Nephron (organoid): Measurements from ENCODE around the gene SMIM24.

ENCODE experiments used
- H3K27ac Mint-ChIP-seq, 3 experiments: 2 replicates each; pipeline ENCODE4 v1.8.0; 2020; ENCODE audit warnings: mixed read lengths in 3 of 3, mild to moderate bottlenecking in 2 of 3, moderate library complexity in 1 of 3
- H3K27me3 Mint-ChIP-seq: 2 replicates; pipeline ENCODE4 v1.8.0; 2021; ENCODE audit warnings: low read depth, mild to moderate bottlenecking, moderate library complexity, mixed read lengths
- H3K36me3 Mint-ChIP-seq: 2 replicates; pipeline ENCODE4 v1.8.0; 2020; ENCODE audit warnings: low read depth, mixed read lengths
- H3K4me1 Mint-ChIP-seq: 2 replicates; pipeline ENCODE4 v1.8.0; 2020; ENCODE audit warnings: mixed read lengths
- H3K4me3 Mint-ChIP-seq, 3 experiments: 2 replicates each; pipeline ENCODE4 v1.8.0; 2020; ENCODE audit warnings: mild to moderate bottlenecking in 3 of 3, mixed read lengths in 3 of 3, moderate library complexity in 2 of 3
- H3K9me3 Mint-ChIP-seq: 2 replicates; pipeline ENCODE4 v1.8.0; 2020; ENCODE audit warnings: mixed read lengths
- CTCF ChIP-seq, 3 experiments: fragments of 200-600 bp; sonication (generic); IDR thresholded peaks; one replicate each; pipeline ENCODE4 v1.5.0; 2021; ENCODE audit warnings: antibody characterized with exemption in 3 of 3; ENCODE audit not compliant: unreplicated experiment in 3 of 3

Gene SMIM24

GRCh38 chr19:3494051-3494450 lies 13.7 kb upstream of the SMIM24 start:
- Mint-ChIP-seq H3K27me3 (peaks cover 3% of the 10 kb centered on the region), H3K4me3 (no peak overlapping the region), H3K27ac (no peak overlapping the region), H3K4me1 (peaks cover 7% of the 10 kb centered on the region), H3K36me3 (peaks cover 37% of the 10 kb centered on the region), H3K9me3 (no peaks in the 10 kb centered on the region)
- TF ChIP-seq CTCF (IDR thresholded peaks at IDR 0.05; ENCODE audit: unreplicated experiment in 3 of 3) = no peak

- H3K27me3 Mint-ChIP-seq = peaks cover 3% of the 10 kb centered on the region
- H3K4me1 Mint-ChIP-seq = peaks cover 5% of the 10 kb centered on the region
Measured at GRCh38 chr19:3493651-3494050, 13.3 kb upstream of the SMIM24 start.

GRCh38 chr19:3492919-3493318 lies 12.6 kb upstream of the SMIM24 start:
- peaks cover 2% of the 10 kb centered on the region for H3K4me1 Mint-ChIP-seq
- no peak overlapping the region for H3K27ac Mint-ChIP-seq
- no peaks in the 10 kb centered on the region for H3K9me3 Mint-ChIP-seq
- H3K36me3 Mint-ChIP-seq = peaks cover 33% of the 10 kb centered on the region
- H3K27me3 Mint-ChIP-seq = peaks cover 2% of the 10 kb centered on the region
- TF ChIP-seq CTCF (IDR thresholded peaks at IDR 0.05; ENCODE audit: unreplicated experiment in 3 of 3) = no peak
- no peak overlapping the region for H3K4me3 Mint-ChIP-seq

More at GRCh38 chr19:3493651-3494050, 13.3 kb upstream of the SMIM24 start:
- Mint-ChIP-seq H3K27ac (no peak overlapping the region), H3K9me3 (no peaks in the 10 kb centered on the region), H3K36me3 (peaks cover 35% of the 10 kb centered on the region), H3K4me3 (no peak overlapping the region)
- no peak for TF ChIP-seq CTCF (IDR thresholded peaks at IDR 0.05; ENCODE audit: unreplicated experiment in 3 of 3)

- no peak overlapping the region for H3K4me3 Mint-ChIP-seq
- TF ChIP-seq CTCF (IDR thresholded peaks at IDR 0.05; ENCODE audit: unreplicated experiment in 3 of 3) = no peak
- H3K4me1 Mint-ChIP-seq = no peaks in the 10 kb centered on the region
- H3K9me3 Mint-ChIP-seq = no peaks in the 10 kb centered on the region
- peaks cover 30% of the 10 kb centered on the region for H3K36me3 Mint-ChIP-seq
- peaks cover 3% of the 10 kb centered on the region for H3K27me3 Mint-ChIP-seq
- no peak overlapping the region for H3K27ac Mint-ChIP-seq
Measured at GRCh38 chr19:3492131-3492839, 12.0 kb upstream of the SMIM24 start.

- no peaks in the 10 kb centered on the region for H3K4me1 Mint-ChIP-seq
- no peak for TF ChIP-seq CTCF (IDR thresholded peaks at IDR 0.05; ENCODE audit: unreplicated experiment in 3 of 3)
- peaks cover 3% of the 10 kb centered on the region for H3K27me3 Mint-ChIP-seq
- H3K36me3 Mint-ChIP-seq = peaks cover 28% of the 10 kb centered on the region
- no peaks in the 10 kb centered on the region for H3K9me3 Mint-ChIP-seq
- no peak overlapping the region for H3K27ac Mint-ChIP-seq
- no peak overlapping the region for H3K4me3 Mint-ChIP-seq
Measured at GRCh38 chr19:3491396-3492119, 11.2 kb upstream of the SMIM24 start.
